Panc1 (cell line): ENCODE data around the gene TRPC6.

Experiments
- CTCF ChIP-seq: fragments of 450-650 bp; IDR thresholded peaks from 2 replicates; pipeline ENCODE4 v1.5.1; 2017; ENCODE audit warnings: mild to moderate bottlenecking
- POLR2AphosphoS5 ChIP-seq: IDR thresholded peaks from 2 replicates; pipeline ENCODE4 v1.6.1; 2012; ENCODE audit warnings: mild to moderate bottlenecking, low read depth, low read length, moderate library complexity
- SIN3A ChIP-seq: IDR thresholded peaks from 2 replicates; pipeline ENCODE4 v1.6.1; 2012; ENCODE audit warnings: low read depth, mild to moderate bottlenecking, low read length, moderate library complexity, borderline replicate concordance; ENCODE audit not compliant: insufficient read depth
- TCF7L2 ChIP-seq: IDR thresholded peaks from 2 replicates; pipeline ENCODE4 v1.6.1; 2011; ENCODE audit warnings: mild to moderate bottlenecking, low read depth, low read length, inconsistent platforms

GRCh38 chr11:101482556-101483124 is 101.2 kb downstream of the TRPC6 start:
- TF ChIP-seq CTCF = no peak
- no peak for TF ChIP-seq TCF7L2
- no peak for TF ChIP-seq POLR2AphosphoS5
- TF ChIP-seq SIN3A = no peak
